HEK293 (cell line): ENCODE measurements around the gene ABCC2.

ENCODE experiments used
- CTCF ChIA-PET: fragments of 350-600 bp; formaldehyde crosslinking; extraction: SDS; loops from one replicate; lab custom pipeline; 2021; ENCODE audit warnings: antibody characterized with exemption; lab: Yijun Ruan, JAX
- POLR2A ChIA-PET: fragments of 300-600 bp; formaldehyde crosslinking; extraction: SDS; loops from one replicate; lab custom pipeline; 2020; ENCODE audit warnings: antibody characterized with exemption, inconsistent platforms; lab: Yijun Ruan, JAX
- H3K27ac ChIP-seq: fragments of 200-500 bp; sonication (Bioruptor generic); 2 replicates; pipeline ENCODE4 v1.5.1; 2014; ENCODE audit warnings: low read depth, low read length, control low read depth, inconsistent platforms; ENCODE audit errors: extremely low read depth
- H3K36me3 ChIP-seq, 2 experiments: fragments of 200-500 bp in 1 of 2; sonication (Bioruptor generic) in 1 of 2; 1 replicate in 1 of 2; 2 replicates in 1 of 2; pipeline ENCODE4 v1.5.1; 2014 to 2017; ENCODE audit warnings: inconsistent platforms in 2 of 2, low read length in 2 of 2; ENCODE audit not compliant: control insufficient read depth in 2 of 2, insufficient read depth in 1 of 2
- H3K4me1 ChIP-seq: fragments of 200-500 bp; sonication (Bioruptor generic); 2 replicates; pipeline ENCODE4 v1.5.1; 2014; ENCODE audit warnings: mild to moderate bottlenecking, low read length, inconsistent platforms; ENCODE audit not compliant: control insufficient read depth, insufficient read depth
- H3K4me3 ChIP-seq: 2 replicates; pipeline ENCODE4 v1.5.1; 2011; ENCODE audit warnings: low read depth, mild to moderate bottlenecking, control low read depth, low read length, moderate library complexity
- H3K9me3 ChIP-seq: fragments of 200-500 bp; sonication (Bioruptor generic); 2 replicates; pipeline ENCODE4 v1.5.1; 2014; ENCODE audit warnings: low read depth, low read length, inconsistent platforms; ENCODE audit not compliant: control insufficient read depth, insufficient read depth
- MYNN ChIP-seq: fragments of 450-650 bp; formaldehyde crosslinking; IDR thresholded peaks from 2 replicates; pipeline ENCODE4 v1.5.1; 2016; ENCODE audit warnings: missing biosample characterization, missing genetic modification characterization, borderline replicate concordance
- ZBTB20 ChIP-seq: fragments of 450-650 bp; formaldehyde crosslinking; IDR thresholded peaks from 2 replicates; pipeline ENCODE4 v1.5.1; 2016; ENCODE audit warnings: missing biosample characterization, missing genetic modification characterization
- ZBTB21 ChIP-seq: fragments of 450-650 bp; formaldehyde crosslinking; IDR thresholded peaks from 2 replicates; pipeline ENCODE4 v1.5.1; 2017; ENCODE audit warnings: missing biosample characterization, missing genetic modification characterization
- ZFP41 ChIP-seq: fragments of 450-650 bp; formaldehyde crosslinking; IDR thresholded peaks from 2 replicates; pipeline ENCODE4 v1.5.1; 2016; ENCODE audit warnings: missing biosample characterization, missing genetic modification characterization, borderline replicate concordance
- ZNF133 ChIP-seq: fragments of 450-650 bp; formaldehyde crosslinking; IDR thresholded peaks from 2 replicates; pipeline ENCODE4 v1.5.1; 2016; ENCODE audit warnings: missing biosample characterization, missing genetic modification characterization
- ZNF16 ChIP-seq: fragments of 450-650 bp; formaldehyde crosslinking; IDR thresholded peaks from 2 replicates; pipeline ENCODE4 v1.5.1; 2016; ENCODE audit warnings: low read depth, missing biosample characterization, missing genetic modification characterization
- ZNF248 ChIP-seq: fragments of 450-650 bp; formaldehyde crosslinking; IDR thresholded peaks from 2 replicates; pipeline ENCODE4 v1.5.1; 2017; ENCODE audit warnings: missing biosample characterization, missing genetic modification characterization
- ZNF324 ChIP-seq: fragments of 450-650 bp; formaldehyde crosslinking; IDR thresholded peaks from 2 replicates; pipeline ENCODE4 v1.5.1; 2016; ENCODE audit warnings: missing biosample characterization, missing genetic modification characterization
- ZNF37A ChIP-seq: fragments of 450-650 bp; IDR thresholded peaks from 2 replicates; pipeline ENCODE4 v1.5.1; 2018; ENCODE audit warnings: missing biosample characterization, missing genetic modification characterization
- ZNF560 ChIP-seq: fragments of 450-650 bp; formaldehyde crosslinking; IDR thresholded peaks from 2 replicates; pipeline ENCODE4 v1.5.1; 2017; ENCODE audit warnings: missing biosample characterization, missing genetic modification characterization, borderline replicate concordance
- ZNF596 ChIP-seq: fragments of 450-650 bp; IDR thresholded peaks from 2 replicates; pipeline ENCODE4 v1.5.0; 2018; ENCODE audit warnings: missing biosample characterization, mild to moderate bottlenecking, missing genetic modification characterization, moderate library complexity
- ZNF621 ChIP-seq: fragments of 450-650 bp; formaldehyde crosslinking; IDR thresholded peaks from 2 replicates; pipeline ENCODE4 v1.5.1; 2017; ENCODE audit warnings: missing biosample characterization, missing genetic modification characterization
- ZNF747 ChIP-seq: fragments of 450-650 bp; formaldehyde crosslinking; IDR thresholded peaks from 2 replicates; pipeline ENCODE4 v1.5.1; 2016; ENCODE audit warnings: missing biosample characterization, missing genetic modification characterization
- ZNF776 ChIP-seq: fragments of 450-650 bp; formaldehyde crosslinking; IDR thresholded peaks from 2 replicates; pipeline ENCODE4 v1.5.0; 2017; ENCODE audit warnings: missing biosample characterization, missing genetic modification characterization, borderline replicate concordance
- ZNF785 ChIP-seq: fragments of 450-650 bp; formaldehyde crosslinking; IDR thresholded peaks from 2 replicates; pipeline ENCODE4 v1.5.1; 2016; ENCODE audit warnings: missing biosample characterization, missing genetic modification characterization
- ZSCAN30 ChIP-seq: fragments of 450-650 bp; IDR thresholded peaks from 2 replicates; pipeline ENCODE4 v1.5.1; 2018; ENCODE audit warnings: missing biosample characterization, mild to moderate bottlenecking, missing genetic modification characterization, moderate library complexity
- ZXDB ChIP-seq: fragments of 450-650 bp; formaldehyde crosslinking; IDR thresholded peaks from 2 replicates; pipeline ENCODE4 v1.5.1; 2016; ENCODE audit warnings: missing biosample characterization, missing genetic modification characterization
- TF ChIP-seq, protein P1 (sequence below): fragments of 450-650 bp; formaldehyde crosslinking; IDR thresholded peaks from 2 replicates; pipeline ENCODE4 v1.5.1; 2016; ENCODE audit warnings: missing biosample characterization, missing genetic modification characterization, borderline replicate concordance
- TF ChIP-seq, protein P2 (sequence below): fragments of 450-650 bp; formaldehyde crosslinking; IDR thresholded peaks from 2 replicates; pipeline ENCODE4 v1.5.1; 2016; ENCODE audit warnings: missing biosample characterization, missing genetic modification characterization
- TF ChIP-seq, protein P3 (sequence below): fragments of 450-650 bp; formaldehyde crosslinking; IDR thresholded peaks from 2 replicates; pipeline ENCODE4 v1.5.1; 2017; ENCODE audit warnings: missing biosample characterization, missing genetic modification characterization
- TF ChIP-seq, protein P4 (sequence below): fragments of 450-650 bp; formaldehyde crosslinking; IDR thresholded peaks from 2 replicates; pipeline ENCODE4 v1.5.1; 2017; ENCODE audit warnings: missing biosample characterization, mild to moderate bottlenecking, missing genetic modification characterization, moderate library complexity
- TF ChIP-seq, protein P5 (sequence below): fragments of 450-650 bp; formaldehyde crosslinking; IDR thresholded peaks from 2 replicates; pipeline ENCODE4 v1.5.1; 2016; ENCODE audit warnings: missing biosample characterization, missing genetic modification characterization

Gene ABCC2

DNA sequence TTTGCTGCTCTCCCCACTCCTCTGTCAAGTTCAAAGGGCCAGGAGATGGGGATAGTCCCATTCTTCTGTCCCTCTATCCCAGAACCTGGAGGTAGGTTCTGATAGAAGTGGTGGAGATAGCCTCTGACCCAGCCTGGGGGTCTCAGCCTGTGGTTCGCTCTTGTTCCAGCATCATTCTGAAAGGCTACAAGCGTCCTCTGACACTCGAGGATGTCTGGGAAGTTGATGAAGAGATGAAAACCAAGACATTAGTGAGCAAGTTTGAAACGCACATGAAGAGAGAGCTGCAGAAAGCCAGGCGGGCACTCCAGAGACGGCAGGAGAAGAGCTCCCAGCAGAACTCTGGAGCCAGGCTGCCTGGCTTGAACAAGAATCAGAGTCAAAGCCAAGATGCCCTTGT, 14.5 kb downstream of the ABCC2 start:
- H3K4me3 ChIP-seq: no peak overlapping the region
- no peaks in the 10 kb centered on the region for H3K4me1 ChIP-seq
- CTCF ChIA-PET: no interaction called here
- H3K9me3 ChIP-seq: no peaks in the 10 kb centered on the region
- no peak overlapping the region for H3K27ac ChIP-seq
- POLR2A ChIA-PET: no interaction called here
- H3K36me3 ChIP-seq: no peaks in the 10 kb centered on the region
- TF ChIP-seq ZNF621 (tag by site-specific recombination) (no peak), ZNF747 (tag by site-specific recombination) (no peak), ZBTB20 (tag by site-specific recombination) (no peak)
- TF ChIP-seq, protein P1, sequence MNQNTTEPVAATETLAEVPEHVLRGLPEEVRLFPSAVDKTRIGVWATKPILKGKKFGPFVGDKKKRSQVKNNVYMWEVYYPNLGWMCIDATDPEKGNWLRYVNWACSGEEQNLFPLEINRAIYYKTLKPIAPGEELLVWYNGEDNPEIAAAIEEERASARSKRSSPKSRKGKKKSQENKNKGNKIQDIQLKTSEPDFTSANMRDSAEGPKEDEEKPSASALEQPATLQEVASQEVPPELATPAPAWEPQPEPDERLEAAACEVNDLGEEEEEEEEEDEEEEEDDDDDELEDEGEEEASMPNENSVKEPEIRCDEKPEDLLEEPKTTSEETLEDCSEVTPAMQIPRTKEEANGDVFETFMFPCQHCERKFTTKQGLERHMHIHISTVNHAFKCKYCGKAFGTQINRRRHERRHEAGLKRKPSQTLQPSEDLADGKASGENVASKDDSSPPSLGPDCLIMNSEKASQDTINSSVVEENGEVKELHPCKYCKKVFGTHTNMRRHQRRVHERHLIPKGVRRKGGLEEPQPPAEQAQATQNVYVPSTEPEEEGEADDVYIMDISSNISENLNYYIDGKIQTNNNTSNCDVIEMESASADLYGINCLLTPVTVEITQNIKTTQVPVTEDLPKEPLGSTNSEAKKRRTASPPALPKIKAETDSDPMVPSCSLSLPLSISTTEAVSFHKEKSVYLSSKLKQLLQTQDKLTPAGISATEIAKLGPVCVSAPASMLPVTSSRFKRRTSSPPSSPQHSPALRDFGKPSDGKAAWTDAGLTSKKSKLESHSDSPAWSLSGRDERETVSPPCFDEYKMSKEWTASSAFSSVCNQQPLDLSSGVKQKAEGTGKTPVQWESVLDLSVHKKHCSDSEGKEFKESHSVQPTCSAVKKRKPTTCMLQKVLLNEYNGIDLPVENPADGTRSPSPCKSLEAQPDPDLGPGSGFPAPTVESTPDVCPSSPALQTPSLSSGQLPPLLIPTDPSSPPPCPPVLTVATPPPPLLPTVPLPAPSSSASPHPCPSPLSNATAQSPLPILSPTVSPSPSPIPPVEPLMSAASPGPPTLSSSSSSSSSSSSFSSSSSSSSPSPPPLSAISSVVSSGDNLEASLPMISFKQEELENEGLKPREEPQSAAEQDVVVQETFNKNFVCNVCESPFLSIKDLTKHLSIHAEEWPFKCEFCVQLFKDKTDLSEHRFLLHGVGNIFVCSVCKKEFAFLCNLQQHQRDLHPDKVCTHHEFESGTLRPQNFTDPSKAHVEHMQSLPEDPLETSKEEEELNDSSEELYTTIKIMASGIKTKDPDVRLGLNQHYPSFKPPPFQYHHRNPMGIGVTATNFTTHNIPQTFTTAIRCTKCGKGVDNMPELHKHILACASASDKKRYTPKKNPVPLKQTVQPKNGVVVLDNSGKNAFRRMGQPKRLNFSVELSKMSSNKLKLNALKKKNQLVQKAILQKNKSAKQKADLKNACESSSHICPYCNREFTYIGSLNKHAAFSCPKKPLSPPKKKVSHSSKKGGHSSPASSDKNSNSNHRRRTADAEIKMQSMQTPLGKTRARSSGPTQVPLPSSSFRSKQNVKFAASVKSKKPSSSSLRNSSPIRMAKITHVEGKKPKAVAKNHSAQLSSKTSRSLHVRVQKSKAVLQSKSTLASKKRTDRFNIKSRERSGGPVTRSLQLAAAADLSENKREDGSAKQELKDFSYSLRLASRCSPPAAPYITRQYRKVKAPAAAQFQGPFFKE (tag by site-specific recombination): no peak
- TF ChIP-seq, all 188 proteins: peak for 0

DNA sequence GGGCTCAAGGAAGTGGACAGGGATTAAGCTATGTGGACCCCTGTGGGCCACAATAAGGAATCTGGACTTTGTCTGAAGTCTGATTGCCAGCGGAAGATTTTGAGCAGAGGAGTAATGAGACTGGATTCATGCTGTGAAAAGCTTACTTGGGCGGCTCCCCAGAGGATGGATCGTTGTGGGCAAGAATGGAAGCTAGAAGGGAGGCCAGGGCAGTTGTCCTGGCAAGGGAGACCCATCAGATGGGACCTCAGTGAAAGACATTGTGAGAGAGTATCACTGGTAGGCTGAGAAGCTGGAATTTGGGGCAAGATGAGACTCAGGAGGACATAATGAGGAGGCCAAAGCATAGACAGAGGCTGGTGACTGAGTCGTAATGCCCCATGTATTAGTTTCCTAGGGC, 15.6 kb downstream of the ABCC2 start:
- Histone ChIP-seq H3K4me3 (no peak overlapping the region), H3K27ac (no peak overlapping the region), H3K4me1 (no peaks in the 10 kb centered on the region), H3K36me3 (no peaks in the 10 kb centered on the region), H3K9me3 (no peaks in the 10 kb centered on the region)
- POLR2A ChIA-PET: no interaction called here
- CTCF ChIA-PET: no interaction called here
- no peak for TF ChIP-seq MYNN
- TF ChIP-seq ZNF133 (tag by site-specific recombination): no peak
- no peak for TF ChIP-seq ZNF560 (tag by site-specific recombination)
- TF ChIP-seq ZNF596 (tag by site-specific recombination): no peak
- TF ChIP-seq, protein P2, sequence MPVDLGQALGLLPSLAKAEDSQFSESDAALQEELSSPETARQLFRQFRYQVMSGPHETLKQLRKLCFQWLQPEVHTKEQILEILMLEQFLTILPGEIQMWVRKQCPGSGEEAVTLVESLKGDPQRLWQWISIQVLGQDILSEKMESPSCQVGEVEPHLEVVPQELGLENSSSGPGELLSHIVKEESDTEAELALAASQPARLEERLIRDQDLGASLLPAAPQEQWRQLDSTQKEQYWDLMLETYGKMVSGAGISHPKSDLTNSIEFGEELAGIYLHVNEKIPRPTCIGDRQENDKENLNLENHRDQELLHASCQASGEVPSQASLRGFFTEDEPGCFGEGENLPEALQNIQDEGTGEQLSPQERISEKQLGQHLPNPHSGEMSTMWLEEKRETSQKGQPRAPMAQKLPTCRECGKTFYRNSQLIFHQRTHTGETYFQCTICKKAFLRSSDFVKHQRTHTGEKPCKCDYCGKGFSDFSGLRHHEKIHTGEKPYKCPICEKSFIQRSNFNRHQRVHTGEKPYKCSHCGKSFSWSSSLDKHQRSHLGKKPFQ: no peak
- no peak for TF ChIP-seq ZXDB (tag by site-specific recombination)
- TF ChIP-seq, protein P3, sequence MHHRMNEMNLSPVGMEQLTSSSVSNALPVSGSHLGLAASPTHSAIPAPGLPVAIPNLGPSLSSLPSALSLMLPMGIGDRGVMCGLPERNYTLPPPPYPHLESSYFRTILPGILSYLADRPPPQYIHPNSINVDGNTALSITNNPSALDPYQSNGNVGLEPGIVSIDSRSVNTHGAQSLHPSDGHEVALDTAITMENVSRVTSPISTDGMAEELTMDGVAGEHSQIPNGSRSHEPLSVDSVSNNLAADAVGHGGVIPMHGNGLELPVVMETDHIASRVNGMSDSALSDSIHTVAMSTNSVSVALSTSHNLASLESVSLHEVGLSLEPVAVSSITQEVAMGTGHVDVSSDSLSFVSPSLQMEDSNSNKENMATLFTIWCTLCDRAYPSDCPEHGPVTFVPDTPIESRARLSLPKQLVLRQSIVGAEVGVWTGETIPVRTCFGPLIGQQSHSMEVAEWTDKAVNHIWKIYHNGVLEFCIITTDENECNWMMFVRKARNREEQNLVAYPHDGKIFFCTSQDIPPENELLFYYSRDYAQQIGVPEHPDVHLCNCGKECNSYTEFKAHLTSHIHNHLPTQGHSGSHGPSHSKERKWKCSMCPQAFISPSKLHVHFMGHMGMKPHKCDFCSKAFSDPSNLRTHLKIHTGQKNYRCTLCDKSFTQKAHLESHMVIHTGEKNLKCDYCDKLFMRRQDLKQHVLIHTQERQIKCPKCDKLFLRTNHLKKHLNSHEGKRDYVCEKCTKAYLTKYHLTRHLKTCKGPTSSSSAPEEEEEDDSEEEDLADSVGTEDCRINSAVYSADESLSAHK (tag by site-specific recombination): no peak
- no peak for TF ChIP-seq ZNF248 (tag by site-specific recombination)
- TF ChIP-seq ZNF785 (tag by site-specific recombination): no peak
- TF ChIP-seq, protein P4, sequence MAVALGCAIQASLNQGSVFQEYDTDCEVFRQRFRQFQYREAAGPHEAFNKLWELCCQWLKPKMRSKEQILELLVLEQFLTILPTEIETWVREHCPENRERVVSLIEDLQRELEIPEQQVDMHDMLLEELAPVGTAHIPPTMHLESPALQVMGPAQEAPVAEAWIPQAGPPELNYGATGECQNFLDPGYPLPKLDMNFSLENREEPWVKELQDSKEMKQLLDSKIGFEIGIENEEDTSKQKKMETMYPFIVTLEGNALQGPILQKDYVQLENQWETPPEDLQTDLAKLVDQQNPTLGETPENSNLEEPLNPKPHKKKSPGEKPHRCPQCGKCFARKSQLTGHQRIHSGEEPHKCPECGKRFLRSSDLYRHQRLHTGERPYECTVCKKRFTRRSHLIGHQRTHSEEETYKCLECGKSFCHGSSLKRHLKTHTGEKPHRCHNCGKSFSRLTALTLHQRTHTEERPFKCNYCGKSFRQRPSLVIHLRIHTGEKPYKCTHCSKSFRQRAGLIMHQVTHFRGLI (tag by site-specific recombination): no peak
- TF ChIP-seq ZNF37A: no peak
- TF ChIP-seq ZNF324 (tag by site-specific recombination): no peak
- TF ChIP-seq ZBTB21 (tag by site-specific recombination): no peak
- no peak for TF ChIP-seq ZNF776 (tag by site-specific recombination)
- no peak for TF ChIP-seq ZSCAN30
- TF ChIP-seq, protein P5, sequence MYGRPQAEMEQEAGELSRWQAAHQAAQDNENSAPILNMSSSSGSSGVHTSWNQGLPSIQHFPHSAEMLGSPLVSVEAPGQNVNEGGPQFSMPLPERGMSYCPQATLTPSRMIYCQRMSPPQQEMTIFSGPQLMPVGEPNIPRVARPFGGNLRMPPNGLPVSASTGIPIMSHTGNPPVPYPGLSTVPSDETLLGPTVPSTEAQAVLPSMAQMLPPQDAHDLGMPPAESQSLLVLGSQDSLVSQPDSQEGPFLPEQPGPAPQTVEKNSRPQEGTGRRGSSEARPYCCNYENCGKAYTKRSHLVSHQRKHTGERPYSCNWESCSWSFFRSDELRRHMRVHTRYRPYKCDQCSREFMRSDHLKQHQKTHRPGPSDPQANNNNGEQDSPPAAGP (tag by site-specific recombination): no peak
- TF ChIP-seq ZFP41: no peak
- TF ChIP-seq ZNF16 (tag by site-specific recombination): no peak
